ENCODE measurements around the gene CORO7.
A peak's percentile ranks its signal among the peaks of the same experiment; 100 is the strongest.

CORO7 gene

GRCh38 chr16:4381072-4381934 is 35.1 kb downstream of the CORO7 start:
- TF ChIP-seq MYC (IDR thresholded peaks at IDR 0.05; ENCODE audit: low read depth, low read length) (no peak), MAX (IDR thresholded peaks at IDR 0.05; ENCODE audit: low read depth, low read length) (no peak), POLR2A (IDR thresholded peaks at IDR 0.05; ENCODE audit: extremely low read depth, insufficient read length) (no peak), CTCF (IDR thresholded peaks at IDR 0.05; ENCODE audit: low read depth, low read length) (no peak)
- H3K4me3 ChIP-seq (ENCODE audit: low read depth, low read length) = no peak overlapping the region
- no peak for DNase-seq (ENCODE audit: low read depth)

GRCh38 chr16:4380119-4381063 is 36.0 kb downstream of the CORO7 start:
- no peak overlapping the region for H3K4me3 ChIP-seq (ENCODE audit: low read depth, low read length)
- DNase-seq (ENCODE audit: low read depth) = no peak
- TF ChIP-seq POLR2A (IDR thresholded peaks at IDR 0.05; ENCODE audit: extremely low read depth, insufficient read length) (no peak), MYC (IDR thresholded peaks at IDR 0.05; ENCODE audit: low read depth, low read length) (no peak), CTCF (IDR thresholded peaks at IDR 0.05; ENCODE audit: low read depth, low read length) (no peak), MAX (IDR thresholded peaks at IDR 0.05; ENCODE audit: low read depth, low read length) (no peak)

- TF ChIP-seq POLR2A (IDR thresholded peaks at IDR 0.05; ENCODE audit: extremely low read depth, insufficient read length) (no peak), MAX (IDR thresholded peaks at IDR 0.05; ENCODE audit: low read depth, low read length) (no peak), MYC (IDR thresholded peaks at IDR 0.05; ENCODE audit: low read depth, low read length) (no peak)
- H3K4me3 ChIP-seq (ENCODE audit: low read depth, low read length) = no peak overlapping the region
- no peak for DNase-seq (ENCODE audit: low read depth)
These were observed 37.3 kb downstream of the CORO7 start for GRCh38 chr16:4378999-4379690.

GRCh38 chr16:4378161-4378666 is 38.2 kb downstream of the CORO7 start:
- TF ChIP-seq MYC (IDR thresholded peaks at IDR 0.05; ENCODE audit: low read depth, low read length) (no peak), POLR2A (IDR thresholded peaks at IDR 0.05; ENCODE audit: extremely low read depth, insufficient read length) (no peak), CTCF (IDR thresholded peaks at IDR 0.05; ENCODE audit: low read depth, low read length) (no peak), MAX (IDR thresholded peaks at IDR 0.05; ENCODE audit: low read depth, low read length) (no peak)
- no peak overlapping the region for H3K4me3 ChIP-seq (ENCODE audit: low read depth, low read length)

GRCh38 chr16:4377573-4378154 is 38.7 kb downstream of the CORO7 start:
- no peak overlapping the region for H3K4me3 ChIP-seq (ENCODE audit: low read depth, low read length)
- no peak for DNase-seq (ENCODE audit: low read depth)
- no peak for TF ChIP-seq MYC (IDR thresholded peaks at IDR 0.05; ENCODE audit: low read depth, low read length)
- peak; percentile 9 for TF ChIP-seq CTCF (IDR thresholded peaks at IDR 0.05; ENCODE audit: low read depth, low read length)

More at GRCh38 chr16:4378161-4378666, 38.2 kb downstream of the CORO7 start:
- no peak for DNase-seq (ENCODE audit: low read depth)

Data from NB4 (cell line).